ENCODE measurements around the gene NALCN.

NALCN gene

GRCh38 chr13:101412076-101412475, 4.2 kb downstream of the NALCN start:
- FAIRE-seq = no peak

GRCh38 chr13:101408992-101409656, 7.2 kb downstream of the NALCN start:
- FAIRE-seq = no peak

- no peak for FAIRE-seq
Measured at GRCh38 chr13:101408154-101408553, 8.2 kb downstream of the NALCN start.

GRCh38 chr13:101406791-101407190, 9.5 kb downstream of the NALCN start:
- no peak for FAIRE-seq

- FAIRE-seq = no peak
Measured at GRCh38 chr13:101401196-101401595, 15.1 kb downstream of the NALCN start.

GRCh38 chr13:101399365-101399764, 16.9 kb downstream of the NALCN start:
- no peak for FAIRE-seq

- FAIRE-seq = no peak
Measured at GRCh38 chr13:101398920-101399319, 17.4 kb downstream of the NALCN start.

- no peak for FAIRE-seq
Measured at GRCh38 chr13:101398191-101398590, 18.1 kb downstream of the NALCN start.

- no peak for FAIRE-seq
Measured at GRCh38 chr13:101397742-101398141, 18.6 kb downstream of the NALCN start.

- FAIRE-seq = no peak
Measured at GRCh38 chr13:101394605-101395004, 21.7 kb downstream of the NALCN start.

- FAIRE-seq = no peak
Measured at GRCh38 chr13:101393140-101393539, 23.2 kb downstream of the NALCN start.

- no peak for FAIRE-seq
Measured at GRCh38 chr13:101390461-101390860, 25.8 kb downstream of the NALCN start.

- FAIRE-seq = no peak
Measured at GRCh38 chr13:101384929-101385328, 31.4 kb downstream of the NALCN start.

- FAIRE-seq = peak; percentile 16
Measured at GRCh38 chr13:101383595-101383994, 32.7 kb downstream of the NALCN start.

GRCh38 chr13:101382701-101383100, 33.6 kb downstream of the NALCN start:
- no peak for FAIRE-seq

GRCh38 chr13:101382086-101382485, 34.2 kb downstream of the NALCN start:
- no peak for FAIRE-seq

- FAIRE-seq = no peak
Measured at GRCh38 chr13:101360525-101360924, 55.8 kb downstream of the NALCN start.

GRCh38 chr13:101354895-101355294, 61.4 kb downstream of the NALCN start:
- FAIRE-seq = no peak

GRCh38 chr13:101346942-101347728, 69.2 kb downstream of the NALCN start:
- no peak for FAIRE-seq

GRCh38 chr13:101346161-101346560, 70.1 kb downstream of the NALCN start:
- FAIRE-seq = no peak

GRCh38 chr13:101343128-101343787, 73.0 kb downstream of the NALCN start:
- FAIRE-seq = no peak

- no peak for FAIRE-seq
Measured at GRCh38 chr13:101341464-101341863, 74.8 kb downstream of the NALCN start.

GRCh38 chr13:101339202-101339601, 77.1 kb downstream of the NALCN start:
- no peak for FAIRE-seq

GRCh38 chr13:101332583-101332982, 83.7 kb downstream of the NALCN start:
- no peak for FAIRE-seq

Measured in A204.1 (cell line).